Measurements from ENCODE around the gene DGKG.
A peak's percentile ranks its signal among the peaks of the same experiment; 100 is the strongest.

DNA sequence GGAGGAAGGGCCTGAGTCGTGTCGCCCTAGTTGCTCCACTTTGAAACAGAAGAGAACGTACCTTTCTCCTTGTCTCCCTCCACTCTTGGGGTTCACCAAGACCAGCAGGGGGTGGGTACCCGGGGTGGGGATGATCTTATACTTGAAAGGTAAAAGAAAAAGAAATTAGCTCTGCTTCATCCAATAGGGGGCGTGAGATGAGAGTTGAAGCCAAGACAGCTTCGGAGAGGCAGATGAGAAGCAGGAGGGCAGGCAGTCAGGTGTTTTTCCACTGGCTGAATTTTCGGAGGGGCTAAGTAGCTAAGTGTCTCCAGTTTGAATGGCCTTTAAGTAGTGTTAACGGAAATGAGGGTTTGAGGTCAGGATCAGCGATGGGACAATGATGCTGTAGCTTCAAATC is 100.4 kb downstream of the DGKG start:
- TF ChIP-seq, protein P1, sequence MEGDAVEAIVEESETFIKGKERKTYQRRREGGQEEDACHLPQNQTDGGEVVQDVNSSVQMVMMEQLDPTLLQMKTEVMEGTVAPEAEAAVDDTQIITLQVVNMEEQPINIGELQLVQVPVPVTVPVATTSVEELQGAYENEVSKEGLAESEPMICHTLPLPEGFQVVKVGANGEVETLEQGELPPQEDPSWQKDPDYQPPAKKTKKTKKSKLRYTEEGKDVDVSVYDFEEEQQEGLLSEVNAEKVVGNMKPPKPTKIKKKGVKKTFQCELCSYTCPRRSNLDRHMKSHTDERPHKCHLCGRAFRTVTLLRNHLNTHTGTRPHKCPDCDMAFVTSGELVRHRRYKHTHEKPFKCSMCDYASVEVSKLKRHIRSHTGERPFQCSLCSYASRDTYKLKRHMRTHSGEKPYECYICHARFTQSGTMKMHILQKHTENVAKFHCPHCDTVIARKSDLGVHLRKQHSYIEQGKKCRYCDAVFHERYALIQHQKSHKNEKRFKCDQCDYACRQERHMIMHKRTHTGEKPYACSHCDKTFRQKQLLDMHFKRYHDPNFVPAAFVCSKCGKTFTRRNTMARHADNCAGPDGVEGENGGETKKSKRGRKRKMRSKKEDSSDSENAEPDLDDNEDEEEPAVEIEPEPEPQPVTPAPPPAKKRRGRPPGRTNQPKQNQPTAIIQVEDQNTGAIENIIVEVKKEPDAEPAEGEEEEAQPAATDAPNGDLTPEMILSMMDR (IDR thresholded peaks at IDR 0.05): peak in 1 of 3 experiments; percentile 22
- TF ChIP-seq POLR2A (IDR thresholded peaks at IDR 0.05): no peak

All from testis (tissue), 2 donors.